Spleen (tissue), 7 donors: ENCODE data around the gene SUCLG2.

ENCODE experiments used
- POLR2A ChIP-seq, 3 donors: fragments of 450-650 bp; IDR thresholded peaks; one replicate each; pipeline ENCODE4 v1.5.1; 2017; ENCODE audit warnings: antibody characterized with exemption in 3 of 3, mild to moderate bottlenecking in 1 of 3
- TF ChIP-seq, protein P1 (sequence below), 11 experiments: fragments of 200-600 bp in 7 of 11; fragments of 450-650 bp in 4 of 11; sonication (generic) in 4 of 11; IDR thresholded peaks in 8 of 11; conservative IDR thresholded peaks in 3 of 11; 1 replicate in 7 of 11; 2 replicates in 4 of 11; pipeline versions ENCODE4 v1.4.0 to v1.8.0; 2016 to 2021; ENCODE audit warnings: antibody characterized with exemption in 11 of 11, inconsistent platforms in 4 of 11, mild to moderate bottlenecking in 1 of 11
- donor health status: DM: no; HTN: no; CAD: no; lungs with moderate emphysema.
- donor health status: DM: no; HTN: no; CAD: no.
- donor health status: DM: no; HTN: no; CAD: no.

DNA sequence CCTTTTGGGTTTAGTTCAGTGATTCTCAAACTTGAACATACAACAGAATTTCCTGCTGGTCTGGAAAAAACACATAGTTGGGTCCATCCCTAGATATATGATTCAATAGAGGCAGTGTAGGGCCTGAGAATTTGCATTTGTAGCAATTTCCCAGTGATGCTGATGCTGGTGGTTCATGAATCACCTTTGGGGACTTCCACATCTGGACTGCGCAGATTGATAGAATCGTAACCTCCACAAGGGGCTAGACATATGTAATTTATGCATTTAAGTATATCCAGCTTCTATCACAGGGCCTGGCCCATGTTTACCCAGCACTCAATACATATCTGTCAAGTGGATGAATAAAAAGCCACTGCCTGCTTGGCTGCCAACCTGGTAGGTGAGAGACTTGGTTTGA lies 33.8 kb upstream of the SUCLG2 start:
- TF ChIP-seq POLR2A (IDR thresholded peaks at IDR 0.05): no peak
- TF ChIP-seq, protein P1, sequence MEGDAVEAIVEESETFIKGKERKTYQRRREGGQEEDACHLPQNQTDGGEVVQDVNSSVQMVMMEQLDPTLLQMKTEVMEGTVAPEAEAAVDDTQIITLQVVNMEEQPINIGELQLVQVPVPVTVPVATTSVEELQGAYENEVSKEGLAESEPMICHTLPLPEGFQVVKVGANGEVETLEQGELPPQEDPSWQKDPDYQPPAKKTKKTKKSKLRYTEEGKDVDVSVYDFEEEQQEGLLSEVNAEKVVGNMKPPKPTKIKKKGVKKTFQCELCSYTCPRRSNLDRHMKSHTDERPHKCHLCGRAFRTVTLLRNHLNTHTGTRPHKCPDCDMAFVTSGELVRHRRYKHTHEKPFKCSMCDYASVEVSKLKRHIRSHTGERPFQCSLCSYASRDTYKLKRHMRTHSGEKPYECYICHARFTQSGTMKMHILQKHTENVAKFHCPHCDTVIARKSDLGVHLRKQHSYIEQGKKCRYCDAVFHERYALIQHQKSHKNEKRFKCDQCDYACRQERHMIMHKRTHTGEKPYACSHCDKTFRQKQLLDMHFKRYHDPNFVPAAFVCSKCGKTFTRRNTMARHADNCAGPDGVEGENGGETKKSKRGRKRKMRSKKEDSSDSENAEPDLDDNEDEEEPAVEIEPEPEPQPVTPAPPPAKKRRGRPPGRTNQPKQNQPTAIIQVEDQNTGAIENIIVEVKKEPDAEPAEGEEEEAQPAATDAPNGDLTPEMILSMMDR (IDR thresholded peaks at IDR 0.05 in 8 of 11, conservative IDR thresholded peaks at IDR 0.05 in 3 of 11): no peak
